Prostate gland (tissue), 2 donors: ENCODE data around the gene APLF. TPM values are rescaled to one million over a fixed set of nuclear protein-coding genes. Genes with fewer than 3 reads are reported as not detected.
"Not testable (repeated sequence)": the region's sequence is repeated elsewhere in the genome, so short reads cannot be mapped to it uniquely, and the experiment has no call there.

Source experiments
- DNase-seq: peaks from one replicate; pipeline ENCODE4 v3.0.0-alpha.2; 2019; ENCODE audit warnings: low spot score
- H3K27ac ChIP-seq, 2 donors: fragments of 200-600 bp; sonication (generic); 2 replicates each; pipeline ENCODE4 v1.5.1; 2017 to 2019
- H3K27me3 ChIP-seq: fragments of 200-600 bp; sonication (generic); replicated peaks from 2 replicates; pipeline ENCODE4 v1.5.1; 2019; ENCODE audit not compliant: insufficient read depth
- H3K36me3 ChIP-seq, 2 donors: fragments of 200-600 bp; sonication (generic); 1 replicate in 1 of 2; 2 replicates in 1 of 2; pipeline versions ENCODE4 v1.5.1 to v1.8.1; 2017 to 2019
- H3K4me1 ChIP-seq: fragments of 200-600 bp; sonication (generic); replicated peaks from 2 replicates; pipeline ENCODE4 v1.5.1; 2019
- H3K4me3 ChIP-seq, 2 donors: fragments of 200-600 bp; sonication (generic); 2 replicates each; pipeline ENCODE4 v1.5.1; 2017 to 2019
- H3K9me3 ChIP-seq: fragments of 200-600 bp; sonication (generic); 2 replicates; pipeline ENCODE4 v1.5.1; 2017
- CTCF ChIP-seq, 4 experiments: fragments of 200-600 bp in 2 of 4; fragments of 450-650 bp in 2 of 4; sonication (generic) in 2 of 4; IDR thresholded peaks; 1 replicate in 3 of 4; 2 replicates in 1 of 4; pipeline ENCODE4 v1.5.1; 2016 to 2019; ENCODE audit warnings: antibody characterized with exemption in 4 of 4, mild to moderate bottlenecking in 2 of 4, moderate library complexity in 2 of 4
- POLR2A ChIP-seq: fragments of 450-650 bp; IDR thresholded peaks from one replicate; pipeline ENCODE4 v1.6.1; 2016; ENCODE audit warnings: antibody characterized with exemption, mild to moderate bottlenecking
- POLR2AphosphoS5 ChIP-seq: sonication (generic); formaldehyde crosslinking; IDR thresholded peaks from one replicate; pipeline ENCODE4 v1.6.1; 2017; ENCODE audit warnings: antibody characterized with exemption
- WGBS: methylation state at CpG from one replicate; pipeline ENCODE4 v1.1.5; 2018; 5-methylcytosine and 5-hydroxymethylcytosine counted together
- intact Hi-C: fragments of 100-400 bp; cut with DNase I; formaldehyde crosslinking; loops from one replicate; pipeline ENCODE4 v1.14.2; 2022
- total RNA-seq, 2 donors: library from RNA; depleted of rRNA; stranded (reverse); fragments of >200 nt; gene quantifications; one replicate each; pipeline ENCODE4 v1.1.0, GENCODE V29; 2016

Gene APLF
- total RNA-seq, 2 donors from 2014 or later, result 7.3 to 10.2 TPM

GRCh38 chr2:68478688-68479087, 11.3 kb downstream of the APLF start:
- no peak overlapping the region for H3K4me3 ChIP-seq
- H3K9me3 ChIP-seq, result no peaks in the 10 kb centered on the region
- intact Hi-C loops, result loop anchor here (5.0 kb wide), 1 partner anchor 239 kb away; no protein-coding TSS in a partner anchor
- 63% methylated on average over 1 of the region's 1 CpG for WGBS
- H3K36me3 ChIP-seq, result no peaks in the 10 kb centered on the region
- H3K27ac ChIP-seq, result no peak overlapping the region
- no peaks in the 10 kb centered on the region for H3K4me1 ChIP-seq
- TF ChIP-seq POLR2AphosphoS5, result no peak
- TF ChIP-seq POLR2A, result no peak
- no peak for TF ChIP-seq CTCF (IDR thresholded peaks at IDR 0.05)
- no peaks in the 10 kb centered on the region for H3K27me3 ChIP-seq
- no peak for DNase-seq

- WGBS, result 90% methylated on average over 2 of the region's 2 CpGs
- Histone ChIP-seq H3K27ac (no peak overlapping the region), H3K4me3 (no peak overlapping the region), H3K36me3 (no peaks in the 10 kb centered on the region), H3K27me3 (no peaks in the 10 kb centered on the region), H3K9me3 (no peaks in the 10 kb centered on the region), H3K4me1 (no peaks in the 10 kb centered on the region)
- intact Hi-C loops, result no loop called here
- DNase-seq, result no peak
- TF ChIP-seq CTCF (IDR thresholded peaks at IDR 0.05) (no peak), POLR2A (no peak), POLR2AphosphoS5 (no peak)
Measured at GRCh38 chr2:68482296-68482820, 15.0 kb downstream of the APLF start.

- no peak for DNase-seq
- Histone ChIP-seq H3K9me3 (no peaks in the 10 kb centered on the region), H3K27ac (no peak overlapping the region), H3K36me3 (no peaks in the 10 kb centered on the region), H3K4me3 (no peak overlapping the region), H3K27me3 (no peaks in the 10 kb centered on the region), H3K4me1 (no peaks in the 10 kb centered on the region)
- 91% methylated on average over 3 of the region's 3 CpGs for whole genome bisulfite sequencing
- TF ChIP-seq POLR2A (no peak), CTCF (IDR thresholded peaks at IDR 0.05) (no peak), POLR2AphosphoS5 (no peak)
- intact Hi-C loops, result no loop called here
Measured at GRCh38 chr2:68483011-68483410, 15.6 kb downstream of the APLF start.

GRCh38 chr2:68487773-68488355, 20.5 kb downstream of the APLF start:
- H3K27ac ChIP-seq, result no peak overlapping the region
- WGBS, result 56% methylated on average over 3 of the region's 3 CpGs
- intact Hi-C loops, result no loop called here
- H3K4me3 ChIP-seq, result no peak overlapping the region
- H3K27me3 ChIP-seq, result no peaks in the 10 kb centered on the region
- no peaks in the 10 kb centered on the region for H3K36me3 ChIP-seq
- H3K9me3 ChIP-seq, result no peaks in the 10 kb centered on the region
- no peak for DNase-seq
- H3K4me1 ChIP-seq, result no peaks in the 10 kb centered on the region
- TF ChIP-seq CTCF (IDR thresholded peaks at IDR 0.05) (peak; percentile 12 to 58 (median 37)), POLR2AphosphoS5 (no peak), POLR2A (no peak)

GRCh38 chr2:68488605-68489004, 21.2 kb downstream of the APLF start:
- H3K4me1 ChIP-seq, DNase-seq, H3K27me3 ChIP-seq, intact Hi-C loops, H3K27ac ChIP-seq, H3K36me3 ChIP-seq, H3K9me3 ChIP-seq, H3K4me3 ChIP-seq: not testable (repeated sequence)
- WGBS, result 79% methylated on average over 1 of the region's 1 CpG
